Suprapubic skin (tissue), 4 donors: ENCODE results near the gene LCNL1. TPM values are rescaled to one million over a fixed set of nuclear protein-coding genes. Genes with fewer than 3 reads are reported as not detected.

ENCODE experiments used
- DNase-seq, 2 donors: peaks; one replicate each; pipeline ENCODE4 v3.0.0-alpha.2; 2019; ENCODE audit warnings: low spot score in 2 of 2
- H3K27ac ChIP-seq: fragments of 200-600 bp; sonication (generic); one replicate; pipeline ENCODE4 v1.5.1; 2019
- H3K27me3 ChIP-seq: fragments of 200-600 bp; sonication (generic); one replicate; pipeline ENCODE4 v1.5.1; 2019
- H3K36me3 ChIP-seq: fragments of 200-600 bp; sonication (generic); one replicate; pipeline ENCODE4 v1.5.1; 2019
- H3K4me1 ChIP-seq: fragments of 200-600 bp; sonication (generic); one replicate; pipeline ENCODE4 v1.5.1; 2019
- H3K4me3 ChIP-seq: fragments of 200-600 bp; sonication (generic); one replicate; pipeline ENCODE4 v1.5.1; 2019; ENCODE audit warnings: mild to moderate bottlenecking
- H3K9me3 ChIP-seq: fragments of 200-600 bp; sonication (generic); one replicate; pipeline ENCODE4 v1.5.1; 2019
- CTCF ChIP-seq, 2 donors: fragments of 200-600 bp in 1 of 2; fragments of 450-650 bp in 1 of 2; sonication (generic) in 1 of 2; IDR thresholded peaks; one replicate each; pipeline ENCODE4 v1.5.1; 2016 to 2019; ENCODE audit warnings: antibody characterized with exemption in 2 of 2, mild to moderate bottlenecking in 1 of 2, moderate library complexity in 1 of 2
- EP300 ChIP-seq: sonication (generic); formaldehyde crosslinking; IDR thresholded peaks from one replicate; pipeline ENCODE4 v1.6.1; 2017; ENCODE audit warnings: antibody characterized with exemption
- POLR2A ChIP-seq, 2 donors: fragments of 450-650 bp; IDR thresholded peaks; one replicate each; pipeline ENCODE4 v1.6.1; 2017; ENCODE audit warnings: antibody characterized with exemption in 2 of 2, mild to moderate bottlenecking in 2 of 2, moderate library complexity in 2 of 2
- POLR2AphosphoS5 ChIP-seq, 3 donors: sonication (generic); formaldehyde crosslinking; IDR thresholded peaks; one replicate each; pipeline ENCODE4 v1.6.1; 2017; ENCODE audit warnings: antibody characterized with exemption in 3 of 3
- whole genome bisulfite sequencing: methylation state at CpG from one replicate; pipeline ENCODE4 v1.1.5; 2018; 5-methylcytosine and 5-hydroxymethylcytosine counted together
- total RNA-seq, 4 donors: library from RNA; depleted of rRNA; stranded (reverse); fragments of >200 nt; gene quantifications; one replicate each; pipeline ENCODE4 v1.1.0, GENCODE V29; 2016

Gene LCNL1
- under 1 TPM in 2 of 4 donors, not detected in 2; 0.18 to 0.40 TPM for total RNA-seq

- H3K36me3 ChIP-seq = no peaks in the 10 kb centered on the region
- TF ChIP-seq CTCF (IDR thresholded peaks at IDR 0.05) (no peak), EP300 (no peak), POLR2A (IDR thresholded peaks at IDR 0.05) (no peak), POLR2AphosphoS5 (IDR thresholded peaks at IDR 0.05) (no peak)
- DNase-seq = no peak
- H3K27me3 ChIP-seq = peaks cover 35% of the 10 kb centered on the region
- H3K4me1 ChIP-seq = peaks cover 20% of the 10 kb centered on the region
- H3K27ac ChIP-seq = no peak within 1 kb of the TSS
- WGBS = 67% methylated on average over 17 of the region's 18 CpGs
- H3K9me3 ChIP-seq = no peaks in the 10 kb centered on the region
- H3K4me3 ChIP-seq = no peak within 1 kb of the TSS
These were observed at the start of gene LCNL1 for GRCh38 chr9:136982232-136983051. LCNL1 (plus strand) TSS chr9:136982993; CDS start chr9:136983587, 594 bp downstream.

GRCh38 chr9:136934277-136934676 is 48.5 kb upstream of the LCNL1 start:
- 93% methylated on average over 3 of the region's 3 CpGs for WGBS
- H3K36me3 ChIP-seq = peaks cover 10% of the 10 kb centered on the region
- H3K4me1 ChIP-seq = no peaks in the 10 kb centered on the region
- H3K27me3 ChIP-seq = no peaks in the 10 kb centered on the region
- no peak for TF ChIP-seq POLR2AphosphoS5 (IDR thresholded peaks at IDR 0.05)
- no peak for TF ChIP-seq CTCF (IDR thresholded peaks at IDR 0.05)
- TF ChIP-seq EP300 = no peak
- no peak for TF ChIP-seq POLR2A (IDR thresholded peaks at IDR 0.05)
- H3K9me3 ChIP-seq = no peaks in the 10 kb centered on the region
- no peak overlapping the region for H3K4me3 ChIP-seq
- H3K27ac ChIP-seq = no peak overlapping the region
- no peak for DNase-seq

- H3K36me3 ChIP-seq = peaks cover 24% of the 10 kb centered on the region
- no peak overlapping the region for H3K27ac ChIP-seq
- TF ChIP-seq POLR2AphosphoS5 (IDR thresholded peaks at IDR 0.05) = no peak
- TF ChIP-seq EP300 = no peak
- TF ChIP-seq CTCF (IDR thresholded peaks at IDR 0.05) = no peak
- TF ChIP-seq POLR2A (IDR thresholded peaks at IDR 0.05) = no peak
- 86% methylated on average over 3 of the region's 3 CpGs for whole genome bisulfite sequencing
- no peaks in the 10 kb centered on the region for H3K4me1 ChIP-seq
- no peaks in the 10 kb centered on the region for H3K9me3 ChIP-seq
- H3K27me3 ChIP-seq = no peaks in the 10 kb centered on the region
- no peak overlapping the region for H3K4me3 ChIP-seq
- no peak for DNase-seq
These were observed 47.1 kb upstream of the LCNL1 start for GRCh38 chr9:136935651-136936050.

- no peaks in the 10 kb centered on the region for H3K9me3 ChIP-seq
- H3K27me3 ChIP-seq = no peaks in the 10 kb centered on the region
- H3K4me1 ChIP-seq = no peaks in the 10 kb centered on the region
- H3K36me3 ChIP-seq = peaks cover 34% of the 10 kb centered on the region
- no peak overlapping the region for H3K4me3 ChIP-seq
- DNase-seq = no peak
- WGBS = 92% methylated on average over 8 of the region's 8 CpGs
- TF ChIP-seq EP300 (no peak), POLR2A (IDR thresholded peaks at IDR 0.05) (no peak), CTCF (IDR thresholded peaks at IDR 0.05) (no peak), POLR2AphosphoS5 (IDR thresholded peaks at IDR 0.05) (no peak)
- H3K27ac ChIP-seq = no peak overlapping the region
These were observed 46.1 kb upstream of the LCNL1 start for GRCh38 chr9:136936645-136937170.

GRCh38 chr9:136937186-136938001 is 45.4 kb upstream of the LCNL1 start:
- peaks cover 3% of the 10 kb centered on the region for H3K4me1 ChIP-seq
- no peaks in the 10 kb centered on the region for H3K9me3 ChIP-seq
- peaks cover 41% of the 10 kb centered on the region for H3K36me3 ChIP-seq
- no peak overlapping the region for H3K27ac ChIP-seq
- H3K4me3 ChIP-seq = no peak overlapping the region
- 87% methylated on average over 15 of the region's 15 CpGs for WGBS
- DNase-seq = no peak
- H3K27me3 ChIP-seq = no peaks in the 10 kb centered on the region
- TF ChIP-seq CTCF (IDR thresholded peaks at IDR 0.05) (no peak), POLR2A (IDR thresholded peaks at IDR 0.05) (no peak), EP300 (no peak), POLR2AphosphoS5 (IDR thresholded peaks at IDR 0.05) (no peak)
